Lower leg skin (tissue), 4 donors: ENCODE measurements around the gene TNNT1. TPM values are rescaled to one million over a fixed set of nuclear protein-coding genes. Genes with fewer than 3 reads are reported as not detected.
A peak's percentile ranks its signal among the peaks of the same experiment; 100 is the strongest.

Source experiments
- DNase-seq, 2 donors: peaks; one replicate each; pipeline ENCODE4 v3.0.0-alpha.2; 2019; ENCODE audit warnings: low spot score in 2 of 2
- H3K4me3 ChIP-seq: fragments of 200-600 bp; sonication (generic); 2 replicates; pipeline ENCODE4 v1.5.1; 2017; ENCODE audit warnings: mild to moderate bottlenecking, low read depth; ENCODE audit not compliant: poor library complexity, severe bottlenecking
- POLR2A ChIP-seq, 2 donors: fragments of 450-650 bp; IDR thresholded peaks; one replicate each; pipeline ENCODE4 v1.6.1; 2016 to 2017; ENCODE audit warnings: antibody characterized with exemption in 2 of 2, mild to moderate bottlenecking in 1 of 2, moderate library complexity in 1 of 2
- WGBS, 2 donors: methylation state at CpG; one replicate each; pipeline ENCODE4 v1.1.5; 2018; 5-methylcytosine and 5-hydroxymethylcytosine counted together
- intact Hi-C: fragments of 100-400 bp; cut with DNase I; formaldehyde crosslinking; loops from one replicate; pipeline ENCODE4 v1.15.0; 2023; ENCODE audit warnings: low total_unique reads
- total RNA-seq, 4 donors: library from RNA; depleted of rRNA; stranded (reverse); fragments of >200 nt; gene quantifications; one replicate each; pipeline ENCODE4 v1.1.0, GENCODE V29; 2016
- TF ChIP-seq, protein P1 (sequence below), 3 donors: fragments of 450-650 bp; IDR thresholded peaks; one replicate each; pipeline ENCODE4 v1.5.1; 2016; ENCODE audit warnings: antibody characterized with exemption in 3 of 3, mild to moderate bottlenecking in 3 of 3, moderate library complexity in 2 of 3

TNNT1 gene
- total RNA-seq, 4 donors from 2014 or later = 24.0 to 56.1 (median 42.6) TPM

DNA sequence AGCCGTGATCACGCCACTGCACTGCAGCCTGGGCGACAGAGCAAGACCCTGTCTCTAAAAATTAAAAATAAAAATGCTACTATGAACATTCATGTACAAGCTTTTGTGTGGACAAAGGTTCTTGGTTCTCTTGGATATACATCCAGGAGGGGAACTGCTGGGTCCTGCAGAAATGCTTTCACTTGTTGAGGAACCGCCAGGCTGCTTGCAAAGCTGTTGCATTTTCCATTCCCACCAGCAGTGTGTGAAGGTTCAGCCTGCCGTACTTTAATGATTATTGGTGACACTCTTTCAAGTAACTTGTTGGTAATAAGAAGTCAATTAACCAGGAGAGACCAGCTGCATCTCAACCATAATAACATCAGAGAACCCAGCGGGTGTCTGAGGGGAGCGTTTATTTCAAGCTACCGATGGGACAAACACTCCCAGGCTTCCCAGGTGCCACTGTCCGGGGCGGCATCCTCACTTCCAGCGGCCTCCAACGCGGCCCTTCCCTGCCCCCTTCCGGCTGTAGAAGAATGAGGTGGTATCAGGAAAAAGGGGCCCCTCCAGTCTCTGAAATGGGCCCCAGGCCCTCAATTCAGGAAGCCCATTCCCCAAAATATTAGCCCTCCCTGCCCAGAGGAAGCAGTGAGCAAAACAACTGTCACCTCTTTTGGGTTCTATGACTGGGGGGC, 16.4 kb downstream of the TNNT1 start:
- WGBS, 2 donors = 51 to 63% methylated on average over 14 of the region's 14 CpGs
- no peak for DNase-seq
- intact Hi-C loops = no loop called here
- TF ChIP-seq, protein P1, sequence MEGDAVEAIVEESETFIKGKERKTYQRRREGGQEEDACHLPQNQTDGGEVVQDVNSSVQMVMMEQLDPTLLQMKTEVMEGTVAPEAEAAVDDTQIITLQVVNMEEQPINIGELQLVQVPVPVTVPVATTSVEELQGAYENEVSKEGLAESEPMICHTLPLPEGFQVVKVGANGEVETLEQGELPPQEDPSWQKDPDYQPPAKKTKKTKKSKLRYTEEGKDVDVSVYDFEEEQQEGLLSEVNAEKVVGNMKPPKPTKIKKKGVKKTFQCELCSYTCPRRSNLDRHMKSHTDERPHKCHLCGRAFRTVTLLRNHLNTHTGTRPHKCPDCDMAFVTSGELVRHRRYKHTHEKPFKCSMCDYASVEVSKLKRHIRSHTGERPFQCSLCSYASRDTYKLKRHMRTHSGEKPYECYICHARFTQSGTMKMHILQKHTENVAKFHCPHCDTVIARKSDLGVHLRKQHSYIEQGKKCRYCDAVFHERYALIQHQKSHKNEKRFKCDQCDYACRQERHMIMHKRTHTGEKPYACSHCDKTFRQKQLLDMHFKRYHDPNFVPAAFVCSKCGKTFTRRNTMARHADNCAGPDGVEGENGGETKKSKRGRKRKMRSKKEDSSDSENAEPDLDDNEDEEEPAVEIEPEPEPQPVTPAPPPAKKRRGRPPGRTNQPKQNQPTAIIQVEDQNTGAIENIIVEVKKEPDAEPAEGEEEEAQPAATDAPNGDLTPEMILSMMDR (IDR thresholded peaks at IDR 0.05) = no peak
- TF ChIP-seq POLR2A (IDR thresholded peaks at IDR 0.05) = no peak
- no peak overlapping the region for H3K4me3 ChIP-seq

DNA sequence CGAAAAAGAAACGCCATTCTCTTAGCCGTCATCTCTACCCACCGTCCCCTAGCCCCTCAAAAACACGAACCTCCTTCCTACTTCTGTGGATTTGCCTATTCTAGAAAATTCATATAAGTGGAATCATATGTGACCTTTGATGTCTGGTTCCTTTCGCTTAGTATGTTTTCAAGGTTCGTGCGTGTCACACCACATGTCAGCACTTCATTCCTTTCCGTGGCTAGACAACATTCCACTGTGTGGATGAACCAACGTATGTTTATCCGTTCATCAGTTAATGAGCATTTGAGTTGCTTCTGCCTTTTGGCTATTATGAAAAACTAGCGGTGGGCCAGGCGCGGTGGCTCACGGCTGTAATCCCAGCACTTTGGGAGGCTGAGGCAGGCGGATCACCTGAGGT, 17.6 kb downstream of the TNNT1 start:
- no peak overlapping the region for H3K4me3 ChIP-seq
- intact Hi-C loops = no loop called here
- DNase-seq = no peak
- TF ChIP-seq, protein P1 (IDR thresholded peaks at IDR 0.05) = no peak
- no peak for TF ChIP-seq POLR2A (IDR thresholded peaks at IDR 0.05)
- WGBS, 2 donors = 63 to 68% methylated on average over 16 of the region's 16 CpGs

DNA sequence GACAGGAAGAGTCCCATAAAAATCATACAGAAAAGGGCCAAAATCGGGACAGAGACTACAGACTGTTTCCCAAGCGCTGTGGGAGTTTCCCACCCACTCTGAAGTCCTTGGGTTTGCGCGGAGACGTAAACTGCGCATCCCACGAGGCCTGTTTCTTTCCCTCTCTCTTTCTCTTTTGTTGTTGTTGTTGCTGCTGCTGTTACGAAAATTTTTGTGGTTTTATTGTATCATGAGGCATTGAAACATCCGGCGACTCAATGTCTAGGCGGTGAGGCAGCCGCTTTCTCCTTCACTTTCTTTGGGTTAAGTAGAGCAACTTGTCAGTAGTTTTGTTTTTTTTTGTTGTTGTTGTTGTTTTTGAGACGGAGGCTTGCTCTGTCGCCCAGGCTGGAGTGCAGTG, 30.0 kb downstream of the TNNT1 start:
- intact Hi-C loops = no loop called here
- 83 to 84% methylated on average over 14 of the region's 14 CpGs for WGBS, 2 donors
- no peak for DNase-seq
- no peak overlapping the region for H3K4me3 ChIP-seq
- TF ChIP-seq POLR2A (IDR thresholded peaks at IDR 0.05) = no peak
- TF ChIP-seq, protein P1 (IDR thresholded peaks at IDR 0.05) = no peak

DNA sequence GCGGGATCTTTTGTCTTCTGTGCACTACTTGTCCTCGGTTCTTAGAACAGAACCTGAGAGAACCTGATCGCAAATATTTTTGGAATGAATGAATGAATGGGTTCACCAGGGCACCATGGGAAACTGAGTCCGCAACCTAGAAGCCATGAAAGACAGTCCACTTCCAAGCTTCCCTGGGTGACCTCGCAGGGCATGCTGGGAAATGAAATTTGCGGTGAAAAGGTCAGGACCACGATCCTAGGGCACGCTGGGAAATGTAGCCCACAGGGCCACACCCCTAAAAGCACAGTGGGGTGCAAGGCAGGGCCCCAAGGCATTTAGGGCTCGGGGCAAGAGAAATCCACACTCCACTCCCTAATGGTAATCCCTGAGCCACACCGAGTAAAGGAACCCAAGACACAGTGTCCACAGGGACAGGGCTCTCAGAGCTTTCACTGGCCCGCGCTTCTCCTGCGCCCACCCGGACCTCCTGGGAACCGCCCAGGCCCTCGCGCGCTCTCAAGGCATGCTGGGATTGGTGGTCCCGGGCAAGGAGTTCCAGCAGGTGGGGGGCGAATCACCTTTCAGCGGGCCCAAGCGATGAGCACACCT, 30.5 kb downstream of the TNNT1 start:
- peak in 1 of 2 donors; percentile 55 for DNase-seq
- TF ChIP-seq, protein P1 (IDR thresholded peaks at IDR 0.05) = no peak
- TF ChIP-seq POLR2A (IDR thresholded peaks at IDR 0.05) = no peak
- 22 to 24% methylated on average over 18 to 22 of the region's 22 CpGs for WGBS, 2 donors
- intact Hi-C loops = no loop called here
- peak overlapping the region; percentile 28 for H3K4me3 ChIP-seq

DNA sequence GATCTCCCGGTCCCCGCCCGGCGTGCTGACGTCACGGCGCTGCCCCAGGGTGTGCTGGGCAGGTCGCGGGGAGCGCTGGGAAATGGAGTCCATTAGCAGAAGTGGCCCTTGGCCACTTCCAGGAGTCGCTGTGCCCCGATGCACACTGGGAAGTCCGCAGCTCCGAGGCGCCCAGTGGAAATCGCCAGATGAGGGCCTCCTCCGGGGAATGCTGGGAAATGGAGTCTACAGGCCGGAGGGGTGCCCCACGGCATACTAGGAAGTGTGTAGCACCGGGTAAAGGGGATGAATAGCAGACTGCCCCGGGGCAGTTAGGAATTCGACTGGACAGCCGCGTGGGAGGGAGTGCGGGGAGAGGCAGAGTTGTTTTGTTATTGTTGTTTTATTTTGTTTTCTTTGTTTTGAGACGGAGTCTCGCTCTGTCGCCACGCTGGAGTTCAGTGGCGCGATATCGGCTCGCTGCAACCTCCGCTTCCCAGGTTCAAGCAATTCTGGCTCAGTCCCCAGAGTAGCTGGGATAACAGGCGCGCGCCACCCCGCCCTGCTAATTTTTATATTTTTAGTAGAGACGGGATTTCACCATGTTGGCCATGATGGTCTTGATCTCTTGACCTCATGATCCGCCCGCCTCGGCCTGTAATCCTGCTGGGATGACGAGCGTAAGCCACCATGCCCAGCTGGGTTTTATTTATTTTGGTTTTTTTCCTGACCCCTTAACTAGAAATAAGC, 31.2 kb downstream of the TNNT1 start:
- intact Hi-C loops = no loop called here
- H3K4me3 ChIP-seq = peak overlapping the region; percentile 28
- 0 to 1% methylated on average over 34 to 42 of the region's 44 CpGs for WGBS, 2 donors
- TF ChIP-seq, protein P1 (IDR thresholded peaks at IDR 0.05) = no peak
- no peak for TF ChIP-seq POLR2A (IDR thresholded peaks at IDR 0.05)
- DNase-seq = peak; percentile 98 to 99
